Stimulated activated CD8-positive, alpha-beta memory T cell treated with anti-CD3 and anti-CD28 coated beads, Interleukin-7, amount 100 ng/mL, for 4 hours (primary cell): Measurements from ENCODE around the gene OR1M1.
"Not testable (repeated sequence)": the region's sequence is repeated elsewhere in the genome, so short reads cannot be mapped to it uniquely, and the experiment has no call there.

ENCODE experiments used
- DNase-seq, 2 donors: peaks; one replicate each; pipeline ENCODE4 v3.0.0-alpha.2; 2020; ENCODE audit warnings: low read depth in 2 of 2

The OR1M1 gene, protein sequence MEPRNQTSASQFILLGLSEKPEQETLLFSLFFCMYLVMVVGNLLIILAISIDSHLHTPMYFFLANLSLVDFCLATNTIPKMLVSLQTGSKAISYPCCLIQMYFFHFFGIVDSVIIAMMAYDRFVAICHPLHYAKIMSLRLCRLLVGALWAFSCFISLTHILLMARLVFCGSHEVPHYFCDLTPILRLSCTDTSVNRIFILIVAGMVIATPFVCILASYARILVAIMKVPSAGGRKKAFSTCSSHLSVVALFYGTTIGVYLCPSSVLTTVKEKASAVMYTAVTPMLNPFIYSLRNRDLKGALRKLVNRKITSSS

DNA sequence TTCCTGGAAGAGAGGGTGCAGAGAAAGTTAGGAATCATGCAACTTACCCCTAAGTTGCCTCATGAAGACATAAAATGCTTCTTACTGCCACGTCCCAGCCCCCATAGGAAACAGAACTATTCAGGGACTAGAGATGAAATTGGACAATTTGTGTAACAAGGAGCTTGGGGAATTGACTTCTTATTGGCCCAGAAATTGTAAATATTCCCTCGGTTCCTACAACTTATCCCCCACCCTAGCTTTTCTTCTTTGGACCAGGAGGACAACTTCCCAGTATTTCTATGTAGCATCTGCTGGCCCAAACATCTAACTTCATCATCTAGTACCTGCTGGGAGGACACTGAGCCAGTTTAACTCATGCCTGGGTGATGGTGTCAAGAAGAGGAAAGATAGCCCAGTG, at the start of gene OR1M1:
TSS of gene OR1M1 (plus strand) at position 301 of the 400 bp plus-strand sequence. CDS start 6,184 bp downstream, outside the sequence.
- no peak for DNase-seq

DNA sequence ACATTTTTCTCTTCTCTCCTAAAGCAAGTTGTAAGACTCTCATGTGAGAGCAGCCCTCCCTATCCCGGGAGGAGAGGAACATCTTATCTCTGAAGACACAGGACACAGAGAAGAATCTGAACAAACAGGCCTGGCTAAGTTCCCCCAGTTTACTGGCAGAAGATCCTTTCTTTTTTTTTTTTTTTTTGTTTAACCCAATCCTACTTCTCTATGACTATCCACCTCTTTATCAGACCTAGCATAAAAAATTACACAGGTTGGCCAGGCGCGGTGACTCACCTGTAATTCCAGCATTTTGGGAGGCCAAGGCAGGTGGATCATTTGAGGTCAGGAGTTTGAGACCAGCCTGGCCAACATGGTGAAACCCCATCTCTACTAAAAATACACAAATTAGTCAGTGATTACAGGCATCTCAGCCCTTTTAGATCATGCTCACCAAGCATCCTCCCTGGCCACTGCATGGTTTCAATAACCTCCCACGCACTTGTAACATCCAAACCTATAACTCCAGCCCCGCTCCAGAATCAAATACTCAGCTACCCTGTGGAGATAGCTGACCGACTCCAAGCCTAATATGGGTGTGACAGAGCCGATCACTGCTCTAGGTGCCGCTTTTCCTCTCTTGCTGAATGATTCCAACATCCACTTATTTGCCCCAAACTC, 49.3 kb upstream of the OR1M1 start:
- no peak for DNase-seq

DNA sequence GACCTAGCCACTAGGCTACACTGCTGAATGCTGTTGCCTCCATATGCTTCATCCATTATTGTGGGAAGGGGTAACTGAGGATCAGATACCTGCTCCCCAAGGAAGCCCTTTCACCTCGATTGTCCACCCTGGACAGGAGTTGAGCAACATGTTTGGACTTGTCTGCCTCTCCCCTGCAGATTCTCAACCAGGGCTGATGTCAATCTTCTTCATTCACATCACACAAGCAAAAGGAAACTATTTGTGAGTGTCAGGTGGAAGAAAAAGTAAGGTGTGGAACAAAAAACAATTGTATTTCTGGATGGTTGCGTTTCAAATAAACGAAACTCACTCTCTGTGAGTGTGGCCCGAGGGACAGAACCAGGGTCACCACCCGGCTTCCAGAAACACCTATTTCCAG, 47.1 kb upstream of the OR1M1 start:
- DNase-seq, result no peak

DNA sequence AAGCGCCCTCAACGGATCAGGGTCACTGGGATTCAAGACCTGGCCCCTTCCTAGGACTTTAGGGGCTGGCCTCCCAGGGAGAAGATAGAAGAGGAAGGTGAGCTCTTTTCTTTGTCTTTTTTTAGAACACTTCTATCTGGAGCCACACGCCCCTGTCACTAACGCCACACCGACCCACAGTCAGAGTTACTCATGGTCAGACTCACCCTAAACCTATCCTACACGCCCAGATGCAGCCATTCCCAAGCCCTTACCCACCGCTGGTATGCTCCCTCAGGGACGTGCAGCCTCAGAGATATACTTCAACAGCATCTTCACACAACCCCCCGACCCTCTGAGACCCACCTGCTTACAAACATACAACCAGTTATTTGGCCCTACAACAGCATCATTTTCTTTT, 46.7 kb upstream of the OR1M1 start:
- DNase-seq, result no peak

DNA sequence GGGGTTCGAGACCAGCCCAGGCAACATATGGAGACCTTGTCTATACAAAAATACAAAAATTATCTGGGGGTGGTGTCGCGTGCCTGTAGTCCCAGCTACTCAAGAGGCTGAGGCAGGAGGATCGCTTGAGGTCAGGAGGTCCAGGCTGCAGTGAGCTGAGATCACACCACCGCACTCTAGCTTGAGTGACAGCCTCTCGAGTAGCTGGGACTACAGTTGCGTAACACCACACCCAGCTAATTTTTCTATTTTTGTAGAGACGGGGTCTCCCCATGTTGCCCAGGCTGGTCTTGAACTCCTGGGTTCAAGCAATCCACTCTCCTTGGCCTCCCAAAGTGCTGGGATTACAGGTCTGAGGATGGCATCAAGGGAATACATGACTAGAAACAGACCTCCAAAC, 45.8 kb upstream of the OR1M1 start:
- no peak for DNase-seq

DNA sequence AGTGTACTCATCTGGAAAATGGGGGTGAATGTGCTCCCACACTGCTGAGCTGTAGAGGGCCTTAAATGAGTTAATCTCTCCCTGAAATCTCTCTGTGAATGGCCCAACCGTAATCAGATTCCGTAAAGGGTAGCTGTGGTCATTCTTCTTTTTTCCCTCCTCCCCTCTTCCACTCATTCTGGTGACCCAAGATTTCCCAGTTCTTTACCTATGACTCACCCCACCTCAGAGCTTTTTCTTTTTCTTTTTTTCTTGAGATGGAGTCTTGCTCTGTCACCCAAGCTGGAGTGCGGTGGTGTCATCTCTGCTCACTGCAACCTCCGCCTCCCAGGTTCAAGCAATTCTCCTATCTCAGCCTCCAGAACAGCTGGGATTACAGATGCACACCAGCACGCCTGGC, 43.3 kb upstream of the OR1M1 start:
- DNase-seq, result no peak

DNA sequence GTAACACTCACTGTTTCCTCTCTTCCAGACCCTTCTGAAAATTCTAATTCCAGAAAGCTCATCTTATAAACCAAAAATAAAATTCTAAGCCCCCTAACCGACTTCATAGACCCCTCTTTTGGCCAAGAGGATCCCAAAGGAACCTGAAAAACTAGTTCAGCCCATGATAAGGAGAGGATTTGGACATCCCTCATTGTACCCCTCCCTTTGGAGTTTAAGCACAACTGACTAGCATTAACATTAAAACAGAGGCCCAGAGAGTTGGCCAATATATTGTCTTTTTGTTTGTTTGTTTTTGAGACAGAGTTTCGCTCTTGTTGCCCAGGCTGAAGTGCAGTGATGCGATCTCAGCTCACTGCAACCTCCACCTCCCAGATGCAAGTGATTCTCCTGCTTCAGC, 42.4 kb upstream of the OR1M1 start:
- DNase-seq, result no peak

DNA sequence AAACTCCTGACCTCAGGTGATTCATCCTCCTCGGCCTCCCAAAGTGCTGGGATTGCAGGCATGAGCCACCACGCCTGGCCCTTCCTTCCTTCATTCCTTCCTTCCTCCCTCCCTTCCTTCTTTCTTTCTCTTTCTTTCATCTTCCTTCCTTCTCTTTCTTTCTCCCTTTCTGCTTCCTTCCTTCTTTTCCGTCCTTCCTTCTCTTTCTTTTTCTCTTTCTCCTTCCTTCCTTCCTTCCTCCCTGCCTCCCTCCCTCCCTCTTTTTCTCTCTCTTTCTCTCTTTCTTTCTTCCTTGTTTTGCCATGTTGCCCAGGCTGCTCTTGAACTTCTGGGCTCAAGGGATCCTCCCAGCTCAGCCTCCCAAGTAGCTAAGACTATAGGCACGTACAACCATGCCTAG, 40.2 kb upstream of the OR1M1 start:
- DNase-seq, result no peak

DNA sequence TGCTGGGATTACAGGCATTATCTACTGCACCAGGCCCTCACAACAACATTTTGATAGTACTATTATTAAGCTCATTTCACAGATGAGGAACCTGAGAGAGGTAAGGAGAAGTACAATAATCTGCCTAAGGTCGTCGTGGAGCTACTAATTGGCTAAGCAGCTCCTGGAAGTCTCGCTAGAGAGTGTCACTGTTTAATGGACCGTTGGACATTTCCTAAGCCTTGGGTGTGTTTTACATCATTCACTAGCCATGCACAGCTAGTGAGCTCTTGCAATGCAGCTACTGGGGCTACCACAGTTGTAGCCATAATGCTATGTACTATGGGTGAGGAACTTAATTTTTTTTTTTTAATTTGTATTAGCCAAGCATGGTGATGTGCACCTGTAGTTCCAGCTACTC, 34.0 kb upstream of the OR1M1 start:
- no peak for DNase-seq

DNA sequence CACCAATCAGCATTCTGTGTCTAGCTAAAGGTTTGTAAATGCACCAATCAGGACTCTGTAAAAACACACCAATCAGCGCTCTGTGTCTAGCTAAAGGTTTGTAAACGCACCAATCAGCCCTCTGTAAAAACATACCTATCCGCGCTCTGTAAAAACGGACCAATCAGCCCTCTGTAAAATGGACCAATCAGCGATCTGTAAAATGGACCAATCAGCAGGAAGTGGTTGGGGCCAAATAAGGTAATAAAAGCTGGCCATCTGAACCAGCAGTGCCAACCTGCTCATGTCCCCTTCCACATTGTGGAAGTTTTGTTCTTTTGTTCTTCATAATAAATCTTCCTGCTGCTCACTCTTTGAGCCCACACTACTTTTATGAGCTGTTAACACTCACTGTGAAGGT, 33.2 kb upstream of the OR1M1 start:
- DNase-seq, result not testable (repeated sequence)

DNA sequence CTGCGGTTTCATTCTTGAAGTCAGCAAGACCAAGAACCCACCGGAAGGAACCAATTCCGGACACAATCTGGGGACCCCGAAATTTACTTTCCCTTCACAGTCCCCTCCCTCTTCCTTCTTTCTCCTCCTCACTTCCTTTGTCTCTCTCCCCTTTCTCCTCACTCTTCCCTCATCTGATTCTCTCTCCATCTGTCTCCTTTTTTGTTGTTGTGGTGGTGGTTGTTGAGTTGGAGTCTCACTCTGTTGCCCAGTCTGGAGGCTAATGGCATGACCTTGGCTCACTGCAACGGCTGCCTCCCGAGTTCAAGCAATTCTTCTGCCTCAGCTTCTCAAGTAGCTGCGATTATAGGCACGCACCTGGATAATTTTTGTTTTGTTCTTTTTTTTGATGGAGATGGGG, 32.7 kb upstream of the OR1M1 start:
- DNase-seq, result no peak

DNA sequence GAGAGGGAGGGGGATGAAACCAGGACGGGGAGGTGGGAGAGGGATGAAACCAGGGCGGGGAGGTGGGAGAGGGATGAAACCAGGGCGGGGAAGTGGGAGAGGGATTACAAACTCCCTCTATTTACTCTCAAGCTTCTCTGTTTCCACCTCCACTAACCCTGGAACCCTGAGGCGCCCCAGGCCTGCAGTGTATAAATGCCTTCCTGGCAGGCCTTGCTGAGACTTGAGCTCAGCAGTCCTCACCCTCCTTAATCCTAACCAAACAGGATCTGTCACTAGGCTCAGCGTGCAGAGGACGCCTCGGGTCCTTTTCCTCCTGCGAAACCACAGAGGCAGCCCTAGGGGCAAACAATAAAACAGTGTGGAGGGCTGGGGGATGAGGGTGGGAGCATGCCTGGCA, 32.1 kb upstream of the OR1M1 start:
- DNase-seq, result no peak

DNA sequence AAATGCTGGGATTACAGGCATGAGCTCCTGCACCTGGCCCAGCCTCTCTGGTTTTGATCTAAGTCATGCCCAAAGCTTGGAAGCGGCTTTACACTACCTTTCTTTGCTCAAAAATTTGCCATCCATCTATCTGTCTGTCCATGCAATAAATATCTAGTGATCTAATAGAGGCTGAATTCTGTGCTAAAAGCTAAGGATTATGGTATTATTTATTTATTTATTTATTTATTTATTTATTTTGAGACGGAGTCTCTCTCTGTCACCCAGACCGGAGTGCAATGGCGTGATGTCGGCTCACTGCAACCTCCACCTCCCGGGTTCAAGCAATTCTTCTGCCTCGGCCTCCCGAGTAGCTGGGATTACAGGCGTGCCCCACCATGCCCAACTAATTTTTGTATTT, 30.7 kb upstream of the OR1M1 start:
- DNase-seq, result not testable (repeated sequence)

DNA sequence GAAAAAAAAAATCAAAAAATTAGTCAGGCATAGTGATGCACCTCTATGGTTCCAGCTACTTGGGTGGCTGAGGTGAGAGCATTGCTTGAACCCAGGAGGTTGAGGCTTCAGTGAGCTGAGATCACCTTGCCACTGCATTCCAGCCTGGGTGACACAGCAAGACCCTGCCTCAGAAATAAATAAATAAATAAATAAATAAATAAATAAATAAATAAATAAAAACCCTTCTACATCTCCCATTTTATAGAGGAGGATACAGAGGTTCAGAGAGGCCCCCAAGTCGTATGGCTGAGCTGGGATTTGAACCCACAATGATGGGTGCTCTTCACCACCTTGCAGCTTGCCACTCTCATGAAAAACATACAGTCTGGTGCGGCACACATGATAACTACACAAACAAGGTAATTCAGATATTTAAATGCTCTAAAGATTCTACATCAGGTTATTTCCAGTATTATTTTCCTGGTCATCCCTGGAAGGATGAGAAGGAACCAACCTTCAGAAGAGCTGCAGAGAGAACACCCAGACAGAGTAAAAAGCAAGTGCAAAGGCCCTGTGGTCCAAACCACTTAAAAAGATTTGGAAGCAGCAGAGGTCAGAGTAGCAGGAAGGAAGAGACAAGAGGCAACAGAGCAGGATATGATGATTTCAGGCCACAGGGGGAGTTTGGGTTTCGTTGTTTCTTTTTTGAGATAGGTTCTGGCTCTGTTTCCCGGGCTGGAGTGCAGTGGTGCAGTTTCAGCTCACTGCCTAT, 29.2 kb upstream of the OR1M1 start:
- no peak for DNase-seq

DNA sequence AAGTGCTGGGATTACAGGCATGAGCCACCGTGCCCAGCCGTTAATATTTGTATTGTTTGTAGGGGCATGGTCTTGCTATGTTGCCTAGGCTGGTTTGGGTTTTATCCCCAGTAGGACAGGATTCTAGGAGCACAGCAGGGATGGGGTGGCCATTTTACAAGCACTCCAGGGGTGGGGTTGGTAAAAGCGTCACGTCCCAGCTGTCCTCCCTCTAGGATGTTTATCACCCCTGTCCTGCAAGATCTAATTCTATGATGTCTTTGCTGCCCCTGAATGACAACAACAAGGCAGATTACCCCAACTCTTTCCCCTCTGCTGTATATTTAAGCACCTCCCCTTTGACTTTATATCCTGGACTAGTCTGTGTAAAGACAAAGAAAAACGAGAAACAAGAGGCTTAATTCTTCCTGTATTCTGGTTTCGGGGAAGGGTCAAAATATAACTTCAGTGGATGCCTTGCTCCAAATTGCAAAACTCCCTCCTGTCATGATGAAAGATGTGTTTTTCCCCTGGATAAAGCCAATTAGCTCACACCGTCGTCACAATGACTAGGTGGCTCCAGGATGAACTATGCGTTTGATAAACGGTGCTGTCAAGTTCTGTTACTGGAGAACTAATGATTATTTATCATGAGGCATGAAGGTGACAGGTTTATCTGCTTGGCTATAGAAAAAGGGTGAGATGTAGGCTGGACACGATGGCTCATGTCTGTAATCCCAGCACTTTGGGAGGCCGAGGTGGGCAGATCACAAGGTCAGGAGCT, 27.8 kb upstream of the OR1M1 start:
- DNase-seq, result no peak

DNA sequence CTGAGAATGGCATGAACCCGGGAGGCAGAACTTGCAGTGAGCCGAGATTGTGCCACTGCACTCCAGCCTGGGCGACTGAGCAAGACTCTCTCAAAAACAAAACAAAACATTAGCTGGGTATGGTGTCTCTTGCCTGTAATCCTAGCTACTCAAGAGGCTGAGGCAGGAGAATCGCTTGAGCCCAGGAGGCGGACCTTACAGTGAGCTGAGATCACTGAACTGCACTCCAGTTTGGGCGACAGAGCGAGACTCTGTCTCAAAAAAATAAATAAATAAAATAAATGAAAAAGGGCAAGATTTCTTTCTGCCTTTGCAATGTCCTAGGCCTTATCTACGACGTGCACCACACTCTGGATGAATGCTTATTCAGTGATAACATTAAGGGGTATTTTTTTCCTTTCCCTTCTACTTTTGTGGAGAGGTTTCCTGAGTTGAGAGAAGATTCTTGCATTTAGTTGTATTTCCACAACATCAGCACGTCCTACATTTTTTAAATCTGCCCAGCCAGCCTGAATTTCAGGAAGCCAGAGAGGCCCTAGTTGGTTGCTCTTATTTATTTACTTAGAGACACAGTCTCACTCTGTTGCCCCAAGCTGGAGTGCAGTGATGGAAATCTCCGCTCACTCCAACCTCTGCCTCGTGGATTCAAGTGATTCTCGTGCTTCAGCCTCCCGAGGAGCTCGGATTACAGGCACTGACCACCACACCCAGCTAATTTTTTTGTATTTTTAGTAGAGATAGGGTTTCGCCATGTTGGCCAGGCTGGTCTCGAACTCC, 26.1 kb upstream of the OR1M1 start:
- no peak for DNase-seq

DNA sequence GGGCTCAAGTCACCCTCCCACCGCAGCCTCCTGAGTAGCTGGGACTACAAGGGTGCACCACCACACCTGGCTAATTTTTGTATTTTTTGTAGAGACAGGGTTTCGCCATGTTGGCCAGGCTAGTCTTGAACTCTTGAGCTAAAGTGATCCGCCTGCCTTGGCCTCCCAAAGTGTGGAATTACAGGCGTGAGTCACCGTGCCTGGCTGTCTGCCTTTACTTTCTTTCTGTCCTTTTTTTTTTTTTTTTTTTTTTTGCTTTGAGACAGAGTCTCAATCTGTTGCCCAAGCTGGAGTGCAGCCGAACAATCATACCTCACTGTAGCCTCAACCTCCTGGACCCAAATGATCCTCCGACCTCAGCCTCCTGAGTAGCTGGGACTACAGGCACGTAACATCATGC, 25.0 kb upstream of the OR1M1 start:
- DNase-seq, result no peak

DNA sequence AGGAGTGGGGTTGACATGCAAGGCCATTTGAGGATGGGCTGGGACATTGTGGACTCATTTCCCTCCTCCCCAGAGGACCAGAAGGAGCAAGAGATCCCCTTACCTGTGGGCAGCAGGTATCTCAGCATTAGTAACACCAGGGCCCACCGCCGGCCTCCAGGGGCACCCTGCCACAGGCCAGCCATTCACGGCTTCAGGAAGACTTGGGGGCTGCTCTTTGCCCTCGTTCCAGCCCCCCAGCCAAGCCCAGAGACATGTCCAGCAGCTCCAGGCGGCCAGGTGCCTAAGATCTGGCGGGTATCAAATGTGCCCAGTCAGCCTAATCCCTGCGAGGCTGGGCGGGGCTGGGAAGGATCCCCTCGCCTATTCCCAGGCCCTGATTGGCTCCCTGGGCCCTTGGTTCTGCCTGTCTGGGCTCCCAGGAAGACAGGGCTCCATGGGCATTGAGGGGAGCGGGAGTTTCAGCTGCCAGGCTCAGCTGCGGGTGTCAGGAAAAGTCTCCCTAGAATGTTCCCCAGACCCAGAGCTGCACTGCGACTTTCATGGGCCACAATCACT, 21.3 kb upstream of the OR1M1 start:
- no peak for DNase-seq

DNA sequence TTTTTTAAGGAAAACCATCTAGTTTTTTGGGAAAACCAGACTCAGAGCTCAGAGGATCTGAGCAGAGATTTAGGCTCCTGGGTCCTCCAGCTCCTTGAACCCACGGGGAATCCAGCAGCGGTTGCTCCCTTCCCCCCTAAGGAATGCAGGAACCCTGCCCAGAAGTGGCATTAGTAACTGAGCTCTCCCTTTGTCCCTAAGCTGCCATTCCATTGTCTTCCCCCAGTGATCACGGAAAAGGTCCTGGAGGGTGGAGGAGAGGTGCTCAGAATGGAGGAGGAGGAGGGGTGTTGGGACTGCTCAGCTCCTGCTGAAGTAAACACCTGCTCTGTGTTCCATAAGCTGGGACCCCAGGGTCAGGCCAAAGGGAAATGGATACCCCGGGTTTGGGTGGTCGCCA, 16.8 kb upstream of the OR1M1 start:
- DNase-seq, result no peak

DNA sequence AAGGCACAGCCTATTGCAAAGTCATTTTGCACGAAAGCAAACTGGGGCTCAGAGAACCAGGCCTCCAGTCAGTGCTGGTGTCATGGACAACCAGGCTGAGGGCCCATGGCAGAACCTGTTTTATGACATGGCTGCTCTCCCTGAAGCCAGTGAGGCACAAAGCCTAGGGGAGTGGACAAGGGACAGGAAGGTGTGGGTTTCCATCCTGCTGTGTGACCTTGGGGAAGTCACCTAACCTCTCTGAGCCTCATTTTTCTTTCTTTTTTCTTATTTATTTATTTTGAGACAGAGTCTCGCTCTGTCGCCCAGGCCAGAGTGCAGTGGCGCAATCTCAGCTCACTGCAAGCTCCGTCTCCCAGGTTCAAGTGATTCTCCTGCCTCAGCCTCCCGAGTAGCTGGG, 15.1 kb upstream of the OR1M1 start:
- not testable (repeated sequence) for DNase-seq

DNA sequence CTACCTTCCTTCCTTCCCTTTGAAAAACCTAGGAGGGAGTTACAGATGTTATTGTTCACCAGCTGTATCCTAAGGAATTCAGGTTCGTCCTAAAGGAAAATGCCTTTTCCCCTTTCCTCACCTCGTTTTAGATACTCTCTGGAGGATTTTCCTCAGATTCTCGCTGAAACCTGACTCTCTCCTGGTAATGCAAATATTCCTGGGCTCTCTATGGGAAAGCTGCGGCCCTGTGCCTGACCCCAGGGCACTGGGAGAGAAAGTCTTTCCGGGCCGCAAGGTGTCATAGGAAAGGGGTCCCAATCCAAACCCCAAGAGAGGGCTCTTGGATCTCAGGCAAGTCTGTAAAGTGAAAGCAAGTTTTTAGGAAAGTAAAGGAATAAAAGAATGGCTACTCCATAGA, 13.1 kb upstream of the OR1M1 start:
- DNase-seq, result no peak
